Measurements from ENCODE around the gene XRCC2. TPM values are rescaled to one million over a fixed set of nuclear protein-coding genes. Genes with fewer than 3 reads are reported as not detected.

XRCC2 gene
- total and polyA plus RNA-seq, 2 donors from 2014 or later, result 0.22 to 0.44 TPM

- Histone ChIP-seq H3K9me3 (ENCODE audit: control insufficient read depth in 2 of 3, insufficient read depth in 1 of 3, low read length in 3 of 3) (no peaks in the 10 kb centered on the region), H3K27ac (ENCODE audit: low read depth in 2 of 2, low read length in 2 of 2) (no peak overlapping the region), H3K27me3 (ENCODE audit: control insufficient read depth, insufficient read depth, low read length) (no peaks in the 10 kb centered on the region), H3K36me3 (ENCODE audit: control insufficient read depth in 2 of 3, insufficient read depth in 3 of 3, low read length in 3 of 3) (no peaks in the 10 kb centered on the region), H3K4me3 (ENCODE audit: low read length in 3 of 3) (no peak overlapping the region), H3K9ac (ENCODE audit: low read length in 3 of 3) (no peak overlapping the region), H3K4me1 (ENCODE audit: control insufficient read depth in 2 of 3, insufficient read depth in 2 of 3, low read depth in 1 of 3, low read length in 3 of 3) (no peaks in the 10 kb centered on the region)
- FAIRE-seq (no peak), DNase-seq (no peak)
- intact Hi-C loops (cut with DNase I), result no loop called here
- TF ChIP-seq CTCF (IDR thresholded peaks at IDR 0.05; ENCODE audit: borderline replicate concordance, extremely low read depth, insufficient read depth), result no peak
Measured at GRCh38 chr7:152624228-152624627, 51.7 kb downstream of the XRCC2 start.

- FAIRE-seq (no peak), DNase-seq (no peak)
- H3K27ac ChIP-seq (ENCODE audit: low read depth in 2 of 2, low read length in 2 of 2), result no peak overlapping the region
- H3K36me3 ChIP-seq (ENCODE audit: control insufficient read depth in 2 of 3, insufficient read depth in 3 of 3, low read length in 3 of 3), result no peaks in the 10 kb centered on the region
- H3K27me3 ChIP-seq (ENCODE audit: control insufficient read depth, insufficient read depth, low read length), result no peaks in the 10 kb centered on the region
- no peaks in the 10 kb centered on the region for H3K9me3 ChIP-seq (ENCODE audit: control insufficient read depth in 2 of 3, insufficient read depth in 1 of 3, low read length in 3 of 3)
- H3K4me3 ChIP-seq (ENCODE audit: low read length in 3 of 3), result no peak overlapping the region
- no peak overlapping the region for H3K9ac ChIP-seq (ENCODE audit: low read length in 3 of 3)
- intact Hi-C loops (cut with DNase I), result no loop called here
- no peak for TF ChIP-seq CTCF (IDR thresholded peaks at IDR 0.05; ENCODE audit: borderline replicate concordance, extremely low read depth, insufficient read depth)
- H3K4me1 ChIP-seq (ENCODE audit: control insufficient read depth in 2 of 3, insufficient read depth in 2 of 3, low read depth in 1 of 3, low read length in 3 of 3), result no peaks in the 10 kb centered on the region
Measured at GRCh38 chr7:152621426-152621825, 54.5 kb downstream of the XRCC2 start.

- peaks cover 0 to 2% (median 0%) of the 10 kb centered on the region in 3 donors for H3K4me1 ChIP-seq (ENCODE audit: control insufficient read depth in 2 of 3, insufficient read depth in 2 of 3, low read depth in 1 of 3, low read length in 3 of 3)
- no peaks in the 10 kb centered on the region for H3K27me3 ChIP-seq (ENCODE audit: control insufficient read depth, insufficient read depth, low read length)
- intact Hi-C loops (cut with DNase I), result no loop called here
- no peak for DNase-seq
- no peak overlapping the region for H3K4me3 ChIP-seq (ENCODE audit: low read length in 3 of 3)
- no peak overlapping the region for H3K27ac ChIP-seq (ENCODE audit: low read depth in 2 of 2, low read length in 2 of 2)
- no peak for FAIRE-seq
- no peak for TF ChIP-seq CTCF (IDR thresholded peaks at IDR 0.05; ENCODE audit: borderline replicate concordance, extremely low read depth, insufficient read depth)
- H3K9me3 ChIP-seq (ENCODE audit: control insufficient read depth in 2 of 3, insufficient read depth in 1 of 3, low read length in 3 of 3), result no peaks in the 10 kb centered on the region
- H3K36me3 ChIP-seq (ENCODE audit: control insufficient read depth in 2 of 3, insufficient read depth in 3 of 3, low read length in 3 of 3), result no peaks in the 10 kb centered on the region
- no peak overlapping the region for H3K9ac ChIP-seq (ENCODE audit: low read length in 3 of 3)
Measured at GRCh38 chr7:152619027-152619739, 56.8 kb downstream of the XRCC2 start.

- Histone ChIP-seq H3K4me3 (ENCODE audit: low read length in 3 of 3) (no peak overlapping the region), H3K27ac (ENCODE audit: low read depth in 2 of 2, low read length in 2 of 2) (no peak overlapping the region), H3K9me3 (ENCODE audit: control insufficient read depth in 2 of 3, insufficient read depth in 1 of 3, low read length in 3 of 3) (no peaks in the 10 kb centered on the region), H3K36me3 (ENCODE audit: control insufficient read depth in 2 of 3, insufficient read depth in 3 of 3, low read length in 3 of 3) (no peaks in the 10 kb centered on the region), H3K9ac (ENCODE audit: low read length in 3 of 3) (no peak overlapping the region), H3K4me1 (ENCODE audit: control insufficient read depth in 2 of 3, insufficient read depth in 2 of 3, low read depth in 1 of 3, low read length in 3 of 3) (peaks cover 0 to 2% (median 0%) of the 10 kb centered on the region in 3 donors), H3K27me3 (ENCODE audit: control insufficient read depth, insufficient read depth, low read length) (no peaks in the 10 kb centered on the region)
- no peak for TF ChIP-seq CTCF (IDR thresholded peaks at IDR 0.05; ENCODE audit: borderline replicate concordance, extremely low read depth, insufficient read depth)
- FAIRE-seq (no peak), DNase-seq (no peak)
- intact Hi-C loops (cut with DNase I), result no loop called here
Measured at GRCh38 chr7:152618427-152618826, 57.5 kb downstream of the XRCC2 start.

Measured in kidney (tissue), 14 donors.